Inferior parietal cortex (tissue), 1 donor: Measurements from ENCODE around the gene ARMH3.
"Not testable (repeated sequence)": the region's sequence is repeated elsewhere in the genome, so short reads cannot be mapped to it uniquely, and the experiment has no call there.

Experiments
- DNase-seq: peaks from one replicate; pipeline ENCODE4 v3.0.0-alpha.2; 2016; ENCODE audit errors: extremely low spot score

Gene ARMH3

GRCh38 chr10:101986624-101986971, 69.4 kb downstream of the ARMH3 start:
- no peak for DNase-seq

- DNase-seq, result not testable (repeated sequence)
Observed at GRCh38 chr10:101980677-101981076, 75.3 kb downstream of the ARMH3 start.

GRCh38 chr10:101974091-101974971, 81.6 kb downstream of the ARMH3 start:
- no peak for DNase-seq

GRCh38 chr10:101972761-101973160, 83.2 kb downstream of the ARMH3 start:
- no peak for DNase-seq

GRCh38 chr10:101969412-101969922, 86.5 kb downstream of the ARMH3 start:
- DNase-seq, result no peak

- DNase-seq, result no peak
Observed at GRCh38 chr10:101968940-101969321, 87.0 kb downstream of the ARMH3 start.

GRCh38 chr10:101968286-101968939, 87.6 kb downstream of the ARMH3 start:
- DNase-seq, result no peak

GRCh38 chr10:101967713-101968112, 88.3 kb downstream of the ARMH3 start:
- no peak for DNase-seq

- DNase-seq, result no peak
Observed at GRCh38 chr10:101967119-101967518, 88.9 kb downstream of the ARMH3 start.

- no peak for DNase-seq
Observed at GRCh38 chr10:101965075-101965765, 90.8 kb downstream of the ARMH3 start.

GRCh38 chr10:101961591-101962498, 94.1 kb downstream of the ARMH3 start:
- no peak for DNase-seq

- no peak for DNase-seq
Observed at GRCh38 chr10:101960879-101961395, 95.0 kb downstream of the ARMH3 start.

GRCh38 chr10:101959346-101959916, 96.5 kb downstream of the ARMH3 start:
- no peak for DNase-seq

GRCh38 chr10:101958691-101959090, 97.3 kb downstream of the ARMH3 start:
- DNase-seq, result no peak

GRCh38 chr10:101956898-101957297, 99.1 kb downstream of the ARMH3 start:
- no peak for DNase-seq

- DNase-seq, result peak; percentile 67
Observed at GRCh38 chr10:101956117-101956516, 99.9 kb downstream of the ARMH3 start.

- DNase-seq, result no peak
Observed at GRCh38 chr10:101952191-101952590, 103.8 kb downstream of the ARMH3 start.

GRCh38 chr10:101950213-101950612, 105.8 kb downstream of the ARMH3 start:
- DNase-seq, result no peak

- no peak for DNase-seq
Observed at GRCh38 chr10:101941871-101942270, 114.1 kb downstream of the ARMH3 start.

- no peak for DNase-seq
Observed at GRCh38 chr10:101940916-101941315, 115.1 kb downstream of the ARMH3 start.

- no peak for DNase-seq
Observed at GRCh38 chr10:101939729-101940128, 116.2 kb downstream of the ARMH3 start.
